HEK293T (cell line): Measurements from ENCODE around the gene DHX16.

Source experiments
- ARNT ChIP-seq: fragments of 450-650 bp; IDR thresholded peaks from 2 replicates; pipeline ENCODE4 v1.6.1; 2017; ENCODE audit warnings: mild to moderate bottlenecking
- HDGF ChIP-seq: fragments of 450-650 bp; IDR thresholded peaks from 2 replicates; pipeline ENCODE4 v1.6.1; 2017; ENCODE audit warnings: antibody characterized with exemption, borderline replicate concordance
- NFRKB ChIP-seq: fragments of 450-650 bp; IDR thresholded peaks from 2 replicates; pipeline ENCODE4 v1.6.1; 2016; ENCODE audit warnings: mild to moderate bottlenecking, moderate library complexity
- TARDBP ChIP-seq: fragments of 450-650 bp; IDR thresholded peaks from 2 replicates; pipeline ENCODE4 v1.6.1; 2016
- ZNF384 ChIP-seq: fragments of 450-650 bp; IDR thresholded peaks from 2 replicates; pipeline ENCODE4 v1.6.1; 2016

GRCh38 chr6:30716879-30717128 is 44.0 kb upstream of the DHX16 start:
- TF ChIP-seq ZNF384: no peak
- peak; percentile 45; the same call in 1 of the 2 replicates for TF ChIP-seq NFRKB
- TF ChIP-seq HDGF: no peak
- TF ChIP-seq ARNT: no peak
- no peak for TF ChIP-seq TARDBP
